H54 (cell line): ENCODE data around the gene LRCH2.

Experiments
- DNase-seq: peaks from one replicate; pipeline ENCODE4 v3.0.0; 2011; ENCODE audit warnings: low spot score, mixed read lengths; ENCODE audit not compliant: insufficient read length
- FAIRE-seq: peaks from 3 replicates; lab custom pipeline; 2011; peaks lifted over from hg19 to GRCh38; lab: Jason Lieb, UNC
- POLR2A ChIP-seq: IDR thresholded peaks from 2 replicates; pipeline ENCODE4 v1.6.1; 2011; ENCODE audit warnings: low read depth, mild to moderate bottlenecking, low read length

The LRCH2 gene

DNA sequence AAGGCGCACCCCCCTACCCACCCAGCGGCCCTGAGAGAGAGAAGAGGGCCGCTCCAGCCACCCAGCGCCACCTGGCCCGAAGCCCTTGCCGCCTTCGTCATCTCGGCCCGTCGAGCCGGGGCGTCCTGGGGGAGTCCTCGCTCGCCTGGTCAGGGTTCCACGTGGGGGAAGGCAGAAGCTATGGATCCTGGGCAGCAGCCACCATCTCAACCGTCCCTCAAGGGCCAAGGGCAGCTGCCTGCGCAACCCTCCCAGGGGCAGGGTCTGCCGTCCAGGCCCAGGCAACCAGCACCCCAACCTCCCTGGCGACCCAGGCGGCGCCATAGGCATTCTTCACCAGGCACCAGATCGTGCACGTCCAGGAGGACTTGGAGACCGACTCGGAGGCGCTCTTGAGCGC, 165.0 kb downstream of the LRCH2 start:
- TF ChIP-seq POLR2A: no peak
- no peak for FAIRE-seq
- DNase-seq: no peak

DNA sequence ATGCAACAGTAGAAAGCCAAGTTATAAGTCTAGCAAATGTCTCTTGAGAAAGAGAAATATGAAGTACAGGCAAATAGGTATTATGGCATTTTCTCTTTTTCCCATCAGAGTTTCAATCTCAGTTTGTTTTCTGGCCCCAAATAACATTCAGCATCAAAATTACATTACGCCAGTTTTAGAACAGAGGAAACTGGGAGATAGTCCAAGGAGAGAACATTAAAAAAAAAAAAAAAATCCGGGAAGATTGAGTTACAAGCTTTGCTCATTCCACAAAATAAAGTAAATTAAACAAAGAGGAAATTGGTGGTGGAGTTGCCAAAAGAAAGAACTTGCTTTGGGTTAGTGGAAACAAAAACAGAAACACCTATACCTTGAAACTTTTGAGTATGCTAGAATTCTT, 166.1 kb downstream of the LRCH2 start:
- FAIRE-seq: no peak

DNA sequence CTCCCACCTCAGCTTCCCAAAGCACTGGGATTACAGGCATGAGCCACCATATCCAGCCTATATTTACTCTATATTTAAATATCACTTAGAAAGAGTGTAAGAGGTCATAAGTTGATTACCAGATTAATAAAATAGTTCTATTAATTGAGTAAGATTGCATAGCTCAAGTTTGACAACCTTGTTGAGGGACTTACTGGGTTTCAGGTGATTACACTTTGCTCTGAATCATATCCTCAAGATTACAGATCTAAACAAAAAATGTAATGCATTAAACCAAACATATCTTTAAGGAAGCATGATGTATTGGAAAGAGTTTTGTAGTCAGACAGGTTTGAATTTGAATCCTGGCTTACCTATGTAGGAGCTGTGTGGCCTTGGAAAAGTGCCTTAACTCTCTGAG, 168.6 kb downstream of the LRCH2 start:
- no peak for DNase-seq
- no peak for TF ChIP-seq POLR2A
- FAIRE-seq: no peak

More for the DNA sequence above, 166.1 kb downstream of the LRCH2 start:
- no peak for TF ChIP-seq POLR2A
- no peak for DNase-seq
